Loucy (cell line): Measurements from ENCODE around the gene EGF.

Source experiments
- H2AFZ ChIP-seq: fragments of 200-600 bp; sonication (generic); 2 replicates; pipeline ENCODE4 v1.6.0; 2016; ENCODE audit warnings: antibody characterized with exemption, mild to moderate bottlenecking, low read length, moderate library complexity
- H3F3A ChIP-seq: fragments of 200-600 bp; 2 replicates; pipeline ENCODE4 v1.6.0; 2016; ENCODE audit warnings: antibody characterized with exemption, low read depth, mild to moderate bottlenecking
- H3K27me3 ChIP-seq: fragments of 200-600 bp; sonication (generic); 2 replicates; pipeline ENCODE4 v1.6.1; 2014; ENCODE audit warnings: low read length, mild to moderate bottlenecking; ENCODE audit not compliant: insufficient read depth, poor library complexity, severe bottlenecking
- H3K36me3 ChIP-seq: fragments of 200-600 bp; sonication (generic); 2 replicates; pipeline ENCODE4 v1.6.1; 2016; ENCODE audit warnings: low read length; ENCODE audit not compliant: insufficient read depth
- H3K4me1 ChIP-seq: fragments of 200-600 bp; sonication (generic); 2 replicates; pipeline ENCODE4 v1.5.1; 2014; ENCODE audit warnings: low read length, mild to moderate bottlenecking; ENCODE audit not compliant: insufficient read depth, poor library complexity, severe bottlenecking
- H3K4me2 ChIP-seq: fragments of 200-600 bp; sonication (generic); 2 replicates; pipeline ENCODE4 v1.6.0; 2014; ENCODE audit warnings: antibody characterized with exemption, low read length, low read depth, mild to moderate bottlenecking; ENCODE audit not compliant: poor library complexity, severe bottlenecking
- H3K4me3 ChIP-seq: fragments of 200-600 bp; sonication (generic); 2 replicates; pipeline ENCODE4 v1.5.1; 2014; ENCODE audit warnings: low read length, mild to moderate bottlenecking, mixed read lengths; ENCODE audit not compliant: poor library complexity, severe bottlenecking
- H3K79me2 ChIP-seq: fragments of 200-600 bp; sonication (generic); 2 replicates; pipeline ENCODE4 v1.6.1; 2014; ENCODE audit warnings: low read length; ENCODE audit not compliant: insufficient read depth
- H3K9ac ChIP-seq: fragments of 200-600 bp; sonication (generic); 2 replicates; pipeline ENCODE4 v1.6.0; 2014; ENCODE audit warnings: mild to moderate bottlenecking, low read depth, low read length, moderate library complexity; ENCODE audit not compliant: poor library complexity, severe bottlenecking
- H3K9me2 ChIP-seq: fragments of 200-600 bp; sonication (generic); replicated peaks from 2 replicates; pipeline ENCODE4 v1.6.1; 2016; ENCODE audit warnings: low read depth, low read length, mixed read lengths
- H3K9me3 ChIP-seq: fragments of 200-600 bp; sonication (generic); 2 replicates; pipeline ENCODE4 v1.6.1; 2014; ENCODE audit warnings: mild to moderate bottlenecking, antibody characterized with exemption, low read length, low read depth; ENCODE audit not compliant: insufficient read depth
- H4K20me1 ChIP-seq: fragments of 200-600 bp; sonication (generic); 2 replicates; pipeline ENCODE4 v1.6.0; 2014; ENCODE audit warnings: antibody characterized with exemption, low read length, mild to moderate bottlenecking; ENCODE audit not compliant: insufficient read depth, poor library complexity, severe bottlenecking
- EZH2phosphoT487 ChIP-seq: fragments of 200-600 bp; IDR thresholded peaks from 2 replicates; pipeline ENCODE4 v1.6.1; 2018; ENCODE audit warnings: antibody characterized with exemption, mild to moderate bottlenecking, moderate library complexity, borderline replicate concordance
- TF ChIP-seq, protein P1 (sequence below): fragments of 200-600 bp; sonication (generic); conservative IDR thresholded peaks from 2 replicates; pipeline ENCODE4 v1.5.1; 2014; ENCODE audit warnings: mild to moderate bottlenecking, antibody characterized with exemption, low read length

The EGF gene

GRCh38 chr4:110022457-110022856 lies 109.8 kb downstream of the EGF start:
- Histone ChIP-seq H3K9me2 (no peaks in the 10 kb centered on the region), H3K9ac (no peak overlapping the region), H3K4me1 (no peaks in the 10 kb centered on the region), H3K9me3 (no peaks in the 10 kb centered on the region), H3K79me2 (no peaks in the 10 kb centered on the region), H3K4me3 (no peak overlapping the region), H3K4me2 (no peak overlapping the region), H3K36me3 (no peaks in the 10 kb centered on the region), H3F3A (no peaks in the 10 kb centered on the region), H4K20me1 (no peaks in the 10 kb centered on the region), H3K27me3 (no peaks in the 10 kb centered on the region), H2AFZ (no peak overlapping the region)
- TF ChIP-seq, protein P1, sequence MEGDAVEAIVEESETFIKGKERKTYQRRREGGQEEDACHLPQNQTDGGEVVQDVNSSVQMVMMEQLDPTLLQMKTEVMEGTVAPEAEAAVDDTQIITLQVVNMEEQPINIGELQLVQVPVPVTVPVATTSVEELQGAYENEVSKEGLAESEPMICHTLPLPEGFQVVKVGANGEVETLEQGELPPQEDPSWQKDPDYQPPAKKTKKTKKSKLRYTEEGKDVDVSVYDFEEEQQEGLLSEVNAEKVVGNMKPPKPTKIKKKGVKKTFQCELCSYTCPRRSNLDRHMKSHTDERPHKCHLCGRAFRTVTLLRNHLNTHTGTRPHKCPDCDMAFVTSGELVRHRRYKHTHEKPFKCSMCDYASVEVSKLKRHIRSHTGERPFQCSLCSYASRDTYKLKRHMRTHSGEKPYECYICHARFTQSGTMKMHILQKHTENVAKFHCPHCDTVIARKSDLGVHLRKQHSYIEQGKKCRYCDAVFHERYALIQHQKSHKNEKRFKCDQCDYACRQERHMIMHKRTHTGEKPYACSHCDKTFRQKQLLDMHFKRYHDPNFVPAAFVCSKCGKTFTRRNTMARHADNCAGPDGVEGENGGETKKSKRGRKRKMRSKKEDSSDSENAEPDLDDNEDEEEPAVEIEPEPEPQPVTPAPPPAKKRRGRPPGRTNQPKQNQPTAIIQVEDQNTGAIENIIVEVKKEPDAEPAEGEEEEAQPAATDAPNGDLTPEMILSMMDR = no peak
- TF ChIP-seq EZH2phosphoT487 = no peak

DNA sequence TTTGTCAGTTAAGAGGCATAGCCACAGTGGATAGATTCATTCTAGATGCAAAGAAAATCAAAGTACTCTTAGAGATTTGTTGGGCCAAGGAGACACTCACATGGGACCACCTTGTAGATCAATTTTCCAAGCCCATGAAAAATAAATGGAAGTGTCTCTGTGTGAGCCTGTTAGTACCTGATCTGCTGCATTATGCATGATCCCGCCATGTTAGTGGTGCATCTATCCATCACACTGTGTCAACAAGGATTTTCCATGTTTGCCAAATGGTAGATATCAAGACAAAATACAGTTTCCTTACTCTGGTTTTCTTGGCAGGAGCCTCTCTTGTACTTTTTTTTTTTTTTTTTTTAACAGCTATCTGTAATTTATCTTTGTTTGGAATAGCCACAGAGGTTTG lies 112.4 kb downstream of the EGF start:
- Histone ChIP-seq H3K9me2 (no peaks in the 10 kb centered on the region), H2AFZ (no peak overlapping the region), H3K4me3 (no peak overlapping the region), H3K27me3 (no peaks in the 10 kb centered on the region), H3K9me3 (no peaks in the 10 kb centered on the region), H3K4me1 (no peaks in the 10 kb centered on the region), H3K9ac (no peak overlapping the region), H3F3A (no peaks in the 10 kb centered on the region), H3K79me2 (no peaks in the 10 kb centered on the region), H3K36me3 (no peaks in the 10 kb centered on the region), H3K4me2 (no peak overlapping the region), H4K20me1 (no peaks in the 10 kb centered on the region)
- TF ChIP-seq, protein P1 = no peak
- TF ChIP-seq EZH2phosphoT487 = no peak

GRCh38 chr4:110025718-110026117 lies 113.0 kb downstream of the EGF start:
- Histone ChIP-seq H3K4me2 (no peak overlapping the region), H3K9me3 (no peaks in the 10 kb centered on the region), H3K4me3 (no peak overlapping the region), H3K9me2 (no peaks in the 10 kb centered on the region), H3K9ac (no peak overlapping the region), H4K20me1 (no peaks in the 10 kb centered on the region), H3K79me2 (no peaks in the 10 kb centered on the region), H3K4me1 (no peaks in the 10 kb centered on the region), H3K36me3 (no peaks in the 10 kb centered on the region), H2AFZ (no peak overlapping the region), H3F3A (no peaks in the 10 kb centered on the region), H3K27me3 (no peaks in the 10 kb centered on the region)
- TF ChIP-seq EZH2phosphoT487 = no peak
- TF ChIP-seq, protein P1 = no peak
